HG02938 (cell line): ENCODE measurements around the gene LYSMD2.
A peak's percentile ranks its signal among the peaks of the same experiment; 100 is the strongest.

ENCODE experiments used
- ATAC-seq: cut with Tn5 transposase; IDR thresholded peaks from one replicate; pipeline ENCODE4 v1.9.1; 2021; ENCODE audit warnings: mild to moderate bottlenecking, moderate library complexity; ENCODE audit not compliant: unreplicated experiment

The LYSMD2 gene

GRCh38 chr15:51720201-51720995 lies 17.1 kb downstream of the LYSMD2 start:
- ATAC-seq, result no peak

- no peak for ATAC-seq
Measured at GRCh38 chr15:51718746-51719145, 18.7 kb downstream of the LYSMD2 start.

- no peak for ATAC-seq
Measured at GRCh38 chr15:51718219-51718618, 19.2 kb downstream of the LYSMD2 start.

GRCh38 chr15:51714911-51715310 lies 22.5 kb downstream of the LYSMD2 start:
- ATAC-seq, result no peak

- ATAC-seq, result no peak
Measured at GRCh38 chr15:51714162-51714561, 23.3 kb downstream of the LYSMD2 start.

GRCh38 chr15:51709031-51709430 lies 28.4 kb downstream of the LYSMD2 start:
- no peak for ATAC-seq

- ATAC-seq, result no peak
Measured at GRCh38 chr15:51708013-51708412, 29.4 kb downstream of the LYSMD2 start.

GRCh38 chr15:51706926-51707608 lies 30.4 kb downstream of the LYSMD2 start:
- no peak for ATAC-seq

GRCh38 chr15:51706291-51706690 lies 31.2 kb downstream of the LYSMD2 start:
- ATAC-seq, result no peak

- no peak for ATAC-seq
Measured at GRCh38 chr15:51702710-51703109, 34.7 kb downstream of the LYSMD2 start.

- ATAC-seq, result no peak
Measured at GRCh38 chr15:51699373-51699772, 38.1 kb downstream of the LYSMD2 start.

GRCh38 chr15:51697163-51697562 lies 40.3 kb downstream of the LYSMD2 start:
- no peak for ATAC-seq

GRCh38 chr15:51696566-51696965 lies 40.9 kb downstream of the LYSMD2 start:
- no peak for ATAC-seq

GRCh38 chr15:51692154-51692553 lies 45.3 kb downstream of the LYSMD2 start:
- no peak for ATAC-seq

GRCh38 chr15:51688863-51689262 lies 48.6 kb downstream of the LYSMD2 start:
- ATAC-seq, result no peak

- ATAC-seq, result no peak
Measured at GRCh38 chr15:51687565-51687964, 49.9 kb downstream of the LYSMD2 start.

- ATAC-seq, result peak; percentile 54
Measured at GRCh38 chr15:51681303-51681963, 56.0 kb downstream of the LYSMD2 start, which contains the start of gene SCG3. TSS of gene SCG3 (plus strand) at chr15:51681503. CDS start at chr15:51681756, 253 bp downstream.

- ATAC-seq, result no peak
Measured at GRCh38 chr15:51680321-51680720, 57.1 kb downstream of the LYSMD2 start.

GRCh38 chr15:51678096-51678495 lies 59.4 kb downstream of the LYSMD2 start:
- ATAC-seq, result no peak

GRCh38 chr15:51677452-51677851 lies 60.0 kb downstream of the LYSMD2 start:
- no peak for ATAC-seq

- no peak for ATAC-seq
Measured at GRCh38 chr15:51677021-51677420, 60.4 kb downstream of the LYSMD2 start.

- ATAC-seq, result no peak
Measured at GRCh38 chr15:51675234-51675633, 62.2 kb downstream of the LYSMD2 start.
